Liver (tissue), 9 donors: ENCODE measurements around the gene CD164. TPM values are rescaled to one million over a fixed set of nuclear protein-coding genes. Genes with fewer than 3 reads are reported as not detected.

Source experiments
- DNase-seq: peaks from one replicate; pipeline ENCODE4 v3.0.0-alpha.2; 2017; ENCODE audit warnings: low spot score
- H3K27ac ChIP-seq, 2 donors: one replicate each; pipeline ENCODE4 v1.7.0; 2013; ENCODE audit warnings: inconsistent platforms in 2 of 2, low read length in 2 of 2, control low read depth in 1 of 2, low read depth in 1 of 2, mild to moderate bottlenecking in 1 of 2
- H3K27me3 ChIP-seq, 4 donors: one replicate each; pipeline versions ENCODE4 v1.6.1 to v1.7.0; 2013; ENCODE audit warnings: low read length in 3 of 4, inconsistent platforms in 1 of 4, mild to moderate bottlenecking in 1 of 4, moderate library complexity in 1 of 4; ENCODE audit not compliant: control insufficient read depth in 4 of 4, insufficient read depth in 4 of 4
- H3K36me3 ChIP-seq, 4 donors: one replicate each; pipeline versions ENCODE4 v1.6.1 to v1.7.0; 2013; ENCODE audit warnings: low read length in 3 of 4, mild to moderate bottlenecking in 3 of 4, low read depth in 1 of 4, moderate library complexity in 1 of 4; ENCODE audit not compliant: control insufficient read depth in 4 of 4, insufficient read depth in 3 of 4
- H3K4me1 ChIP-seq, 4 donors: one replicate each; pipeline versions ENCODE4 v1.6.1 to v1.7.0; 2013; ENCODE audit warnings: low read length in 3 of 4, mild to moderate bottlenecking in 3 of 4, moderate library complexity in 1 of 4; ENCODE audit not compliant: control insufficient read depth in 4 of 4, insufficient read depth in 4 of 4
- H3K4me3 ChIP-seq, 3 donors: one replicate each; pipeline versions ENCODE4 v1.6.1 to v1.7.0; 2013; ENCODE audit warnings: low read length in 3 of 3, control low read depth in 1 of 3, low read depth in 1 of 3, mild to moderate bottlenecking in 1 of 3
- H3K9ac ChIP-seq, 2 donors: one replicate each; pipeline ENCODE4 v1.7.0; 2013; ENCODE audit warnings: low read length in 2 of 2, mild to moderate bottlenecking in 2 of 2, moderate library complexity in 2 of 2, control low read depth in 1 of 2, low read depth in 1 of 2
- H3K9me3 ChIP-seq, 4 donors: one replicate each; pipeline versions ENCODE4 v1.6.1 to v1.7.0; 2013; ENCODE audit warnings: low read length in 3 of 4; ENCODE audit not compliant: control insufficient read depth in 4 of 4
- EGR1 ChIP-seq, 2 donors: IDR thresholded peaks; 2 replicates each; pipeline ENCODE4 v1.6.1; 2016 to 2018; ENCODE audit warnings: antibody characterized with exemption in 2 of 2, low read depth in 2 of 2
- FOXA1 ChIP-seq: IDR thresholded peaks from 2 replicates; pipeline ENCODE4 v1.6.1; 2016; ENCODE audit warnings: antibody characterized with exemption
- FOXA2 ChIP-seq: IDR thresholded peaks from 2 replicates; pipeline ENCODE4 v1.6.1; 2016; ENCODE audit warnings: antibody characterized with exemption
- GABPA ChIP-seq, 2 donors: IDR thresholded peaks in 1 of 2; conservative IDR thresholded peaks in 1 of 2; 2 replicates each; pipeline ENCODE4 v1.6.1; 2016; ENCODE audit warnings: antibody characterized with exemption in 2 of 2, mild to moderate bottlenecking in 1 of 2, moderate library complexity in 1 of 2
- HNF4A ChIP-seq, 2 donors: conservative IDR thresholded peaks; 2 replicates each; pipeline ENCODE4 v1.6.1; 2016; ENCODE audit warnings: antibody characterized with exemption in 2 of 2, mild to moderate bottlenecking in 2 of 2
- HNF4G ChIP-seq: IDR thresholded peaks from 2 replicates; pipeline ENCODE4 v1.6.1; 2016; ENCODE audit warnings: antibody characterized with exemption
- JUND ChIP-seq, 2 donors: IDR thresholded peaks; 2 replicates each; pipeline ENCODE4 v1.6.1; 2016; ENCODE audit warnings: antibody characterized with exemption in 2 of 2
- NR2F2 ChIP-seq: IDR thresholded peaks from 2 replicates; pipeline ENCODE4 v1.6.1; 2016; ENCODE audit warnings: antibody characterized with exemption
- RXRA ChIP-seq, 2 donors: IDR thresholded peaks; 2 replicates each; pipeline ENCODE4 v1.6.1; 2017 to 2018; ENCODE audit warnings: antibody characterized with exemption in 2 of 2, mild to moderate bottlenecking in 1 of 2
- SP1 ChIP-seq: IDR thresholded peaks from 2 replicates; pipeline ENCODE4 v1.6.1; 2018; ENCODE audit warnings: antibody characterized with exemption, mild to moderate bottlenecking
- TAF1 ChIP-seq: conservative IDR thresholded peaks from 2 replicates; pipeline ENCODE4 v1.6.1; 2016; ENCODE audit warnings: antibody characterized with exemption, mild to moderate bottlenecking
- YY1 ChIP-seq: IDR thresholded peaks from 2 replicates; pipeline ENCODE4 v1.6.1; 2016; ENCODE audit warnings: antibody characterized with exemption, mild to moderate bottlenecking
- WGBS: extraction: QIAGEN DNeasy Blood & Tissue Kit; methylation state at CpG from one replicate; pipeline ENCODE4 v1.1.7; 2013; 5-methylcytosine and 5-hydroxymethylcytosine counted together
- polyA plus RNA-seq, 2 donors: library from polyadenylated mRNA; stranded (reverse) in 1 of 2; unstranded in 1 of 2; fragments of 200-250 nt in 1 of 2; fragments of >200 nt in 1 of 2; fragmentation: Nextera tagmentation in 1 of 2; extraction: Ambion mirVana in 1 of 2; gene quantifications; one replicate each; pipeline versions ENCODE4 v1.2.1 to v1.2.3, GENCODE V29; 2013 to 2015
- total RNA-seq, 2 donors: library from RNA; depleted of rRNA; stranded (reverse); fragments of >200 nt; gene quantifications; one replicate each; pipeline ENCODE4 v1.2.3, GENCODE V29; 2014
- TF ChIP-seq, protein P1 (sequence below): IDR thresholded peaks from 2 replicates; pipeline ENCODE4 v1.6.1; 2016; ENCODE audit warnings: antibody characterized with exemption
- TF ChIP-seq, protein P2 (sequence below): IDR thresholded peaks from 2 replicates; pipeline ENCODE4 v1.6.1; 2016; ENCODE audit warnings: antibody characterized with exemption
- TF ChIP-seq, protein P3 (sequence below): fragments of 150-350 bp; IDR thresholded peaks from 2 replicates; pipeline ENCODE4 v1.5.1; 2017; ENCODE audit warnings: improper control_type of control experiment, low read depth, low read length; ENCODE audit not compliant: missing input control
- TF ChIP-seq, protein P4 (sequence below): IDR thresholded peaks from 2 replicates; pipeline ENCODE4 v1.6.1; 2016; ENCODE audit warnings: antibody characterized with exemption, mild to moderate bottlenecking
- TF ChIP-seq, protein P5 (sequence below): IDR thresholded peaks from 2 replicates; pipeline ENCODE4 v1.6.1; 2016; ENCODE audit warnings: antibody characterized with exemption
- donor health status: healthy.
- donor health status: healthy.
- donor health status: healthy.
- donor health status: healthy.
- donor health status: healthy.

CD164 gene
- total and polyA plus RNA-seq, 4 donors, result 84.5 to 218 (median 132) TPM

DNA sequence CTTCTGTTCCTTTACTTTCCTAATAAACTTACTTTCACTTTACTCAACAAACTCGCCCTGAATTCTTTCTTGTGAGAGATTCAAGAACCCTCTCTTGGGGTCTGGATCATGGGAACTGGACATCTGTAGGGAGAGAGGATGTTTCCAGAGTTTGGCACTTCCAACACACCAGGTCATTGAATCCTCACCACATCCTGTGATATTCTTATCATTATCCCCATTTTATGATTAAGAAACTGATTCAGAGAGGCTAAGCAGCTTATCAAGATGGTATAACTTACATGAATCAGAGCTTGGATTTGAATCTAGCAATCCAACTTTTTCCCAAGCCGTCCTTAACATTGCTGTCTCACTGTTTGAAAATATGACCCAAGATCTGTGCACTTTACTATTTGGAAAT is 42.7 kb upstream of the CD164 start:
- WGBS, result 88% methylated on average over 2 of the region's 2 CpGs
- Histone ChIP-seq H3K27ac (no peak overlapping the region), H3K9me3 (no peaks in the 10 kb centered on the region), H3K9ac (no peak overlapping the region), H3K4me1 (no peaks in the 10 kb centered on the region), H3K36me3 (no peaks in the 10 kb centered on the region), H3K4me3 (no peak overlapping the region), H3K27me3 (no peaks in the 10 kb centered on the region)
- no peak for DNase-seq
- TF ChIP-seq RXRA (IDR thresholded peaks at IDR 0.05), result no peak
- TF ChIP-seq, protein P1, sequence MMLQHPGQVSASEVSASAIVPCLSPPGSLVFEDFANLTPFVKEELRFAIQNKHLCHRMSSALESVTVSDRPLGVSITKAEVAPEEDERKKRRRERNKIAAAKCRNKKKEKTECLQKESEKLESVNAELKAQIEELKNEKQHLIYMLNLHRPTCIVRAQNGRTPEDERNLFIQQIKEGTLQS, result no peak
- no peak for TF ChIP-seq SP1
- TF ChIP-seq GABPA (IDR thresholded peaks at IDR 0.05 in 1 of 2, conservative IDR thresholded peaks at IDR 0.05 in 1 of 2), result no peak
- no peak for TF ChIP-seq TAF1
- TF ChIP-seq, protein P2, sequence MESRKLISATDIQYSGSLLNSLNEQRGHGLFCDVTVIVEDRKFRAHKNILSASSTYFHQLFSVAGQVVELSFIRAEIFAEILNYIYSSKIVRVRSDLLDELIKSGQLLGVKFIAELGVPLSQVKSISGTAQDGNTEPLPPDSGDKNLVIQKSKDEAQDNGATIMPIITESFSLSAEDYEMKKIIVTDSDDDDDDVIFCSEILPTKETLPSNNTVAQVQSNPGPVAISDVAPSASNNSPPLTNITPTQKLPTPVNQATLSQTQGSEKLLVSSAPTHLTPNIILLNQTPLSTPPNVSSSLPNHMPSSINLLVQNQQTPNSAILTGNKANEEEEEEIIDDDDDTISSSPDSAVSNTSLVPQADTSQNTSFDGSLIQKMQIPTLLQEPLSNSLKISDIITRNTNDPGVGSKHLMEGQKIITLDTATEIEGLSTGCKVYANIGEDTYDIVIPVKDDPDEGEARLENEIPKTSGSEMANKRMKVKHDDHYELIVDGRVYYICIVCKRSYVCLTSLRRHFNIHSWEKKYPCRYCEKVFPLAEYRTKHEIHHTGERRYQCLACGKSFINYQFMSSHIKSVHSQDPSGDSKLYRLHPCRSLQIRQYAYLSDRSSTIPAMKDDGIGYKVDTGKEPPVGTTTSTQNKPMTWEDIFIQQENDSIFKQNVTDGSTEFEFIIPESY, result no peak
- TF ChIP-seq EGR1 (IDR thresholded peaks at IDR 0.05; ENCODE audit: low read depth in 2 of 2), result no peak
- TF ChIP-seq, protein P3, sequence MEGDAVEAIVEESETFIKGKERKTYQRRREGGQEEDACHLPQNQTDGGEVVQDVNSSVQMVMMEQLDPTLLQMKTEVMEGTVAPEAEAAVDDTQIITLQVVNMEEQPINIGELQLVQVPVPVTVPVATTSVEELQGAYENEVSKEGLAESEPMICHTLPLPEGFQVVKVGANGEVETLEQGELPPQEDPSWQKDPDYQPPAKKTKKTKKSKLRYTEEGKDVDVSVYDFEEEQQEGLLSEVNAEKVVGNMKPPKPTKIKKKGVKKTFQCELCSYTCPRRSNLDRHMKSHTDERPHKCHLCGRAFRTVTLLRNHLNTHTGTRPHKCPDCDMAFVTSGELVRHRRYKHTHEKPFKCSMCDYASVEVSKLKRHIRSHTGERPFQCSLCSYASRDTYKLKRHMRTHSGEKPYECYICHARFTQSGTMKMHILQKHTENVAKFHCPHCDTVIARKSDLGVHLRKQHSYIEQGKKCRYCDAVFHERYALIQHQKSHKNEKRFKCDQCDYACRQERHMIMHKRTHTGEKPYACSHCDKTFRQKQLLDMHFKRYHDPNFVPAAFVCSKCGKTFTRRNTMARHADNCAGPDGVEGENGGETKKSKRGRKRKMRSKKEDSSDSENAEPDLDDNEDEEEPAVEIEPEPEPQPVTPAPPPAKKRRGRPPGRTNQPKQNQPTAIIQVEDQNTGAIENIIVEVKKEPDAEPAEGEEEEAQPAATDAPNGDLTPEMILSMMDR, result no peak
- no peak for TF ChIP-seq FOXA1
- TF ChIP-seq NR2F2, result no peak
- no peak for TF ChIP-seq JUND (IDR thresholded peaks at IDR 0.05)
- TF ChIP-seq HNF4A (conservative IDR thresholded peaks at IDR 0.05), result no peak
- TF ChIP-seq, protein P4, sequence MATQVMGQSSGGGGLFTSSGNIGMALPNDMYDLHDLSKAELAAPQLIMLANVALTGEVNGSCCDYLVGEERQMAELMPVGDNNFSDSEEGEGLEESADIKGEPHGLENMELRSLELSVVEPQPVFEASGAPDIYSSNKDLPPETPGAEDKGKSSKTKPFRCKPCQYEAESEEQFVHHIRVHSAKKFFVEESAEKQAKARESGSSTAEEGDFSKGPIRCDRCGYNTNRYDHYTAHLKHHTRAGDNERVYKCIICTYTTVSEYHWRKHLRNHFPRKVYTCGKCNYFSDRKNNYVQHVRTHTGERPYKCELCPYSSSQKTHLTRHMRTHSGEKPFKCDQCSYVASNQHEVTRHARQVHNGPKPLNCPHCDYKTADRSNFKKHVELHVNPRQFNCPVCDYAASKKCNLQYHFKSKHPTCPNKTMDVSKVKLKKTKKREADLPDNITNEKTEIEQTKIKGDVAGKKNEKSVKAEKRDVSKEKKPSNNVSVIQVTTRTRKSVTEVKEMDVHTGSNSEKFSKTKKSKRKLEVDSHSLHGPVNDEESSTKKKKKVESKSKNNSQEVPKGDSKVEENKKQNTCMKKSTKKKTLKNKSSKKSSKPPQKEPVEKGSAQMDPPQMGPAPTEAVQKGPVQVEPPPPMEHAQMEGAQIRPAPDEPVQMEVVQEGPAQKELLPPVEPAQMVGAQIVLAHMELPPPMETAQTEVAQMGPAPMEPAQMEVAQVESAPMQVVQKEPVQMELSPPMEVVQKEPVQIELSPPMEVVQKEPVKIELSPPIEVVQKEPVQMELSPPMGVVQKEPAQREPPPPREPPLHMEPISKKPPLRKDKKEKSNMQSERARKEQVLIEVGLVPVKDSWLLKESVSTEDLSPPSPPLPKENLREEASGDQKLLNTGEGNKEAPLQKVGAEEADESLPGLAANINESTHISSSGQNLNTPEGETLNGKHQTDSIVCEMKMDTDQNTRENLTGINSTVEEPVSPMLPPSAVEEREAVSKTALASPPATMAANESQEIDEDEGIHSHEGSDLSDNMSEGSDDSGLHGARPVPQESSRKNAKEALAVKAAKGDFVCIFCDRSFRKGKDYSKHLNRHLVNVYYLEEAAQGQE, result no peak
- TF ChIP-seq, protein P5, sequence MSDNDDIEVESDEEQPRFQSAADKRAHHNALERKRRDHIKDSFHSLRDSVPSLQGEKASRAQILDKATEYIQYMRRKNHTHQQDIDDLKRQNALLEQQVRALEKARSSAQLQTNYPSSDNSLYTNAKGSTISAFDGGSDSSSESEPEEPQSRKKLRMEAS, result no peak

DNA sequence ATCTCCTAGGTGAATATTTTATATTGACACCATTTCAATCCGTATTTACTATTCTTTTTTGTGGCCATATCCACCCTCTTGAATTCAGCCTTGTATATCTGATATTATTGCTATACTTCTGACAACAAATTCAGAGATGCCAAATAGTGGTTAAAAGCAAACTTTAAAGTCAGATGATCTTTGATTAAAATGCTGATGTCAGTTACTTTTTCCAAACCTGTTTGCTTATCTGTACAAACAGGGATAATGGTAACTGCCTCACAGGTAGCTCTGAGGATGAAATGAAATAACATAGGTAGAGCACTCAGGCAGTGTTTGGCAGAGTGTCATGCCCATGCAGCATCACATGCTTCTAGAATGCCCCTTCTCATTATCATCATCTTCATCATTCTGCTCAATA is 38.9 kb upstream of the CD164 start:
- H3K9me3 ChIP-seq, result no peaks in the 10 kb centered on the region
- no peak overlapping the region for H3K27ac ChIP-seq
- no peak overlapping the region for H3K4me3 ChIP-seq
- WGBS, result 81% methylated on average over 1 of the region's 1 CpG
- H3K9ac ChIP-seq, result no peak overlapping the region
- no peaks in the 10 kb centered on the region for H3K4me1 ChIP-seq
- DNase-seq, result no peak
- no peaks in the 10 kb centered on the region for H3K36me3 ChIP-seq
- no peaks in the 10 kb centered on the region for H3K27me3 ChIP-seq
- TF ChIP-seq, protein P2, result no peak
- TF ChIP-seq GABPA (IDR thresholded peaks at IDR 0.05 in 1 of 2, conservative IDR thresholded peaks at IDR 0.05 in 1 of 2) (no peak), HNF4A (conservative IDR thresholded peaks at IDR 0.05) (no peak), FOXA2 (no peak), RXRA (IDR thresholded peaks at IDR 0.05) (no peak), HNF4G (no peak), YY1 (no peak), SP1 (no peak), JUND (IDR thresholded peaks at IDR 0.05) (no peak), TAF1 (no peak)
- TF ChIP-seq, protein P4, result no peak
